RWPE1 (cell line): ENCODE data around the gene SHC2.

Source experiments
- CTCF ChIA-PET: fragments of 350-600 bp; sonication (Branson Sonifier 250); formaldehyde crosslinking; extraction: SDS; loops from one replicate; lab custom pipeline; 2021; lab: Yijun Ruan, JAX
- POLR2A ChIA-PET: fragments of 400-600 bp; formaldehyde crosslinking; extraction: SDS; loops from one replicate; lab custom pipeline; 2020; ENCODE audit warnings: antibody characterized with exemption; ENCODE audit not compliant: low non-redundant PET; lab: Yijun Ruan, JAX
- DNase-seq: peaks from one replicate; pipeline ENCODE4 v3.0.0; 2012; ENCODE audit warnings: low spot score
- H3K27ac ChIP-seq: fragments of 450-650 bp; 2 replicates; pipeline ENCODE4 v1.5.1; 2017
- TF ChIP-seq, protein P1 (sequence below): fragments of 450-650 bp; conservative IDR thresholded peaks from 2 replicates; pipeline ENCODE4 v1.5.1; 2017; ENCODE audit warnings: low read depth, mild to moderate bottlenecking

The SHC2 gene

GRCh38 chr19:419721-420515 lies 40.9 kb downstream of the SHC2 start:
- TF ChIP-seq, protein P1, sequence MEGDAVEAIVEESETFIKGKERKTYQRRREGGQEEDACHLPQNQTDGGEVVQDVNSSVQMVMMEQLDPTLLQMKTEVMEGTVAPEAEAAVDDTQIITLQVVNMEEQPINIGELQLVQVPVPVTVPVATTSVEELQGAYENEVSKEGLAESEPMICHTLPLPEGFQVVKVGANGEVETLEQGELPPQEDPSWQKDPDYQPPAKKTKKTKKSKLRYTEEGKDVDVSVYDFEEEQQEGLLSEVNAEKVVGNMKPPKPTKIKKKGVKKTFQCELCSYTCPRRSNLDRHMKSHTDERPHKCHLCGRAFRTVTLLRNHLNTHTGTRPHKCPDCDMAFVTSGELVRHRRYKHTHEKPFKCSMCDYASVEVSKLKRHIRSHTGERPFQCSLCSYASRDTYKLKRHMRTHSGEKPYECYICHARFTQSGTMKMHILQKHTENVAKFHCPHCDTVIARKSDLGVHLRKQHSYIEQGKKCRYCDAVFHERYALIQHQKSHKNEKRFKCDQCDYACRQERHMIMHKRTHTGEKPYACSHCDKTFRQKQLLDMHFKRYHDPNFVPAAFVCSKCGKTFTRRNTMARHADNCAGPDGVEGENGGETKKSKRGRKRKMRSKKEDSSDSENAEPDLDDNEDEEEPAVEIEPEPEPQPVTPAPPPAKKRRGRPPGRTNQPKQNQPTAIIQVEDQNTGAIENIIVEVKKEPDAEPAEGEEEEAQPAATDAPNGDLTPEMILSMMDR: no peak
- POLR2A ChIA-PET: no interaction called here
- no peak for DNase-seq
- CTCF ChIA-PET: interaction anchor here (0.8 kb wide), 1 partner anchor 127 kb away, joined by 4 read pairs; no protein-coding TSS in a partner anchor
- no peak overlapping the region for H3K27ac ChIP-seq

GRCh38 chr19:418761-419671 lies 41.8 kb downstream of the SHC2 start:
- DNase-seq: no peak
- ChIA-PET CTCF (no interaction called here), POLR2A (no interaction called here)
- TF ChIP-seq, protein P1: no peak
- H3K27ac ChIP-seq: no peak overlapping the region

- no peak overlapping the region for H3K27ac ChIP-seq
- TF ChIP-seq, protein P1: no peak
- ChIA-PET POLR2A (no interaction called here), CTCF (no interaction called here)
- DNase-seq: no peak
These were observed 44.4 kb downstream of the SHC2 start for GRCh38 chr19:416416-416815.

DNA sequence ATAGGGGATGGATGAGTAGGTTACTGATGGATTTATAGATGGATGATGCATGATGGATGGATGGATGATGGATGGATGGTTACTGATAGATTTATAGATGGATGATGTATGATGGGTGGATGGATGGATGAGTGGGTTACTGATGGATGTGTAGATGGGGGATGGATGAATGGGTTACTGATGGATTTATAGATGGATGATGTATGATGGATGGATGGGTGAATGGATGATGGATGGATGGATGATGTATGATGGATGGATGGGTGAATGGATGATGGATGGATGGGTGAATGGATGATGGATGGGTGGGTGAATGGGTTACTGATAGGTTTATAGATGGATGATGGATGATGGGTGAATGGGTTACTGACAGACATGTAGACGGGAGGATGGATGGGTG lies 45.5 kb downstream of the SHC2 start:
- ChIA-PET CTCF (no interaction called here), POLR2A (no interaction called here)
- DNase-seq: no peak
- H3K27ac ChIP-seq: no peak overlapping the region
- TF ChIP-seq, protein P1: no peak

DNA sequence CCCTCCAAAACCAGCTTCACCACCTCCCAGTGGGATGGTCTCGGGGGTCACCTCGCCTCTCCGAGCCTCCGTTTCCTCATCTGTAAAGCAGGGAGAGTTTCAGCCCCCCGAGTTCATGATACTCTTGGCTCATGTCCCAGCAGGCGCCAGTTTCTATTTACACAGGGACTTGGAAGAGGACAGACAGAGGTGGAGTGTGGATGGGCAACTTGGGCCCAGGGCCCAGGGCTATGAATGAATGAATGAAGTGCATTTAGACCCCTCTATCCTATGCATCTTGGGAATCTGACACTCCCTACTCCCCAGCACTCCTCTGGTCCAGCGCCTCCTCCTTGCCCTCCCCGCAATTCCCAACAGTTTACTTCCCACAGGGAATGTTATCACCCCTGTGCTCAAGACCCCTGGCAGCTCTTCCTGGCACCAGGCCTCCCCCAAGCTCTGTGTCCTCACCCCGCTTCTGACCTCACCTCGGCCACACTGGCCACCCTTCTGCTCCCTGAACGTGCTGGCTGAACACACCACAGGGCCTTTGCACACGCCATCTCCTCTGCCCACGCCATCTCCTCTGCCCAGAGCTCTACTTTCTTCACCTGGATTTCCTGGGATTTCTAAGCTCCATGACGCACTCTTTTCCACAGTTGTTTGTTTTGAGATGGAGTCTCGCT lies 46.9 kb downstream of the SHC2 start:
- CTCF ChIA-PET: no interaction called here
- no peak for DNase-seq
- POLR2A ChIA-PET: no interaction called here
- TF ChIP-seq, protein P1: no peak
- no peak overlapping the region for H3K27ac ChIP-seq
